K562 (cell line): ENCODE measurements around the gene SDC3. TPM values are rescaled to one million over a fixed set of nuclear protein-coding genes. Genes with fewer than 3 reads are reported as not detected.

Experiments used
- ATAC-seq: fragments of 200-7000 bp; cut with Tn5 transposase; 3 replicates; pipeline ENCODE4 v1.9.1; 2020; ENCODE audit warnings: moderate library complexity
- BruUV-seq: library from RNA; stranded (reverse); fragments of 400-500 nt; replicated peaks from 2 replicates; lab custom pipeline; 2021; lab: Mats Ljungman, UMichigan
- CTCF ChIA-PET: fragments of 300-600 bp; formaldehyde crosslinking; extraction: SDS; loops from one replicate; lab custom pipeline; 2021; ENCODE audit warnings: low intra/inter-chr PET ratio; lab: Yijun Ruan, JAX
- POLR2A ChIA-PET: fragments of 300-600, 350-650 bp; sonication (Branson Sonifier 250); formaldehyde crosslinking; extraction: SDS; loops from one replicate; lab custom pipeline; 2021; ENCODE audit warnings: antibody characterized with exemption, inconsistent platforms; lab: Yijun Ruan, JAX
- DNase-seq, 4 experiments: peaks; one replicate each; pipeline versions ENCODE4 v3.0.0 to v3.0.0-alpha.2; 2011 to 2018; ENCODE audit warnings: low spot score in 3 of 4, mixed read lengths in 3 of 4; ENCODE audit errors: extremely low read depth in 1 of 4
- FAIRE-seq: peaks from 2 replicates; lab custom pipeline; 2011; peaks lifted over from hg19 to GRCh38; lab: Jason Lieb, UNC
- H2AFZ ChIP-seq: 2 replicates; pipeline ENCODE4 v1.6.0; 2011; ENCODE audit warnings: low read depth, low read length, control low read depth, inconsistent platforms
- H3K27ac ChIP-seq: fragments of 200-600 bp; 3 replicates; pipeline ENCODE4 v1.8.0; 2011; ENCODE audit warnings: low read depth, mild to moderate bottlenecking, control low read depth, inconsistent platforms, low read length, moderate library complexity, mixed read lengths; ENCODE audit errors: extremely low read depth
- H3K27me3 ChIP-seq, 2 experiments: fragments of 300-600 bp in 1 of 2; 2 replicates in 1 of 2; 3 replicates in 1 of 2; pipeline versions ENCODE4 v1.6.0 to v1.8.0; 2011; ENCODE audit warnings: inconsistent platforms in 2 of 2, low read length in 2 of 2, mild to moderate bottlenecking in 1 of 2, mixed read lengths in 1 of 2, moderate library complexity in 1 of 2; ENCODE audit not compliant: control insufficient read depth in 2 of 2, insufficient read depth in 2 of 2
- H3K36me3 ChIP-seq: fragments of 300-600 bp; 3 replicates; pipeline ENCODE4 v1.8.0; 2011; ENCODE audit warnings: mild to moderate bottlenecking, low read length, inconsistent platforms; ENCODE audit not compliant: control insufficient read depth, insufficient read depth
- H3K4me1 ChIP-seq, 2 experiments: fragments of 200-600 bp in 1 of 2; replicated peaks in 1 of 2; 2 replicates in 1 of 2; 3 replicates in 1 of 2; pipeline versions ENCODE4 v1.5.1 to v1.8.0; 2011; ENCODE audit warnings: inconsistent platforms in 2 of 2, low read length in 2 of 2, mild to moderate bottlenecking in 1 of 2, mixed read lengths in 1 of 2, moderate library complexity in 1 of 2; ENCODE audit not compliant: control insufficient read depth in 2 of 2, insufficient read depth in 2 of 2
- H3K4me2 ChIP-seq: 2 replicates; pipeline ENCODE4 v1.6.1; 2011; ENCODE audit warnings: low read length, control low read depth, inconsistent platforms, mixed read lengths; ENCODE audit not compliant: insufficient read depth
- H3K4me3 ChIP-seq: fragments of 200-600 bp; sonication (generic), shearing (Covaris generic); 2 replicates; pipeline ENCODE4 v1.5.1; 2016; ENCODE audit warnings: control low read depth, inconsistent platforms
- H3K79me2 ChIP-seq: fragments of 200-600 bp; 3 replicates; pipeline ENCODE4 v1.8.0; 2011; ENCODE audit warnings: low read length, inconsistent platforms; ENCODE audit not compliant: control insufficient read depth, insufficient read depth
- H3K9ac ChIP-seq, 2 experiments: 2 replicates each; pipeline versions ENCODE4 v1.6.0 to v1.6.1; 2011; ENCODE audit warnings: low read depth in 2 of 2, low read length in 2 of 2, control low read depth in 1 of 2, inconsistent platforms in 1 of 2, mild to moderate bottlenecking in 1 of 2, mixed read lengths in 1 of 2; ENCODE audit not compliant: insufficient read depth in 1 of 2
- H3K9me1 ChIP-seq: one replicate; pipeline ENCODE4 v1.6.0; 2011; ENCODE audit warnings: inconsistent platforms, mild to moderate bottlenecking, low read length, moderate library complexity; ENCODE audit not compliant: control insufficient read depth, insufficient read depth
- H3K9me3 ChIP-seq: replicated peaks from 2 replicates; pipeline ENCODE4 v1.5.1; 2011; ENCODE audit warnings: low read depth, low read length, inconsistent platforms; ENCODE audit not compliant: control insufficient read depth, insufficient read depth
- H4K20me1 ChIP-seq: replicated peaks from 2 replicates; pipeline ENCODE4 v1.6.1; 2011; ENCODE audit warnings: low read length, inconsistent platforms, mixed read lengths; ENCODE audit not compliant: control insufficient read depth, insufficient read depth
- BRF1 ChIP-seq: IDR thresholded peaks from 3 replicates; pipeline ENCODE4 v1.6.1; 2011; ENCODE audit warnings: borderline replicate concordance, mild to moderate bottlenecking; ENCODE audit not compliant: insufficient read length; ENCODE audit errors: extremely low read depth
- E2F8 ChIP-seq: fragments of 450-650 bp; IDR thresholded peaks from 2 replicates; pipeline ENCODE4 v1.7.1; 2018; ENCODE audit warnings: mild to moderate bottlenecking, low read depth; ENCODE audit not compliant: partially characterized antibody
- FOXJ2 ChIP-seq: fragments of 200-800 bp; sonication (Bioruptor generic); IDR thresholded peaks from 2 replicates; pipeline ENCODE4 v1.6.1; 2016; ENCODE audit warnings: missing genetic modification characterization, missing compliant biosample characterization
- HOMEZ ChIP-seq: fragments of 250-450 bp; sonication (Bioruptor Pico); IDR thresholded peaks from 2 replicates; pipeline ENCODE4 v1.4.0; 2020; ENCODE audit warnings: mild to moderate bottlenecking, moderate library complexity
- MYNN ChIP-seq, 2 experiments: sonication (generic); formaldehyde crosslinking in 1 of 2; IDR thresholded peaks; 2 replicates each; pipeline versions ENCODE4 v1.5.0 to v1.6.1; 2016 to 2020; ENCODE audit warnings: antibody characterized with exemption in 1 of 2, missing genetic modification reagents in 1 of 2
- POLR2A ChIP-seq: fragments of 450-650 bp; conservative IDR thresholded peaks from 2 replicates; pipeline ENCODE4 v1.6.1; 2016
- POLR2AphosphoS2 ChIP-seq: IDR thresholded peaks from 2 replicates; pipeline ENCODE4 v1.6.1; 2012; ENCODE audit warnings: low read length, improper control_type of control experiment
- POLR2B ChIP-seq: fragments of 450-650 bp; IDR thresholded peaks from 2 replicates; pipeline ENCODE4 v1.6.1; 2018; ENCODE audit warnings: low read depth; ENCODE audit not compliant: partially characterized antibody
- SETDB1 ChIP-seq: IDR thresholded peaks from one replicate; pipeline ENCODE4 v1.6.1; 2012; ENCODE audit warnings: low read length, control low read depth, inconsistent platforms
- SIN3A ChIP-seq, 2 experiments: fragments of 150-350 bp in 1 of 2; IDR thresholded peaks; 2 replicates each; pipeline ENCODE4 v1.6.1; 2011 to 2016; ENCODE audit warnings: borderline replicate concordance in 2 of 2, low read depth in 2 of 2, low read length in 2 of 2, mild to moderate bottlenecking in 2 of 2, moderate library complexity in 2 of 2; ENCODE audit not compliant: control insufficient read depth in 1 of 2
- SUPT5H ChIP-seq: fragments of 450-650 bp; IDR thresholded peaks from 2 replicates; pipeline ENCODE4 v1.6.1; 2016
- TFAP4 ChIP-seq: sonication (generic); formaldehyde crosslinking; IDR thresholded peaks from 2 replicates; pipeline ENCODE4 v1.8.0; 2022; ENCODE audit warnings: missing genetic modification reagents, mild to moderate bottlenecking, moderate library complexity, borderline replicate concordance
- THRB ChIP-seq: fragments of 450-650 bp; formaldehyde crosslinking; conservative IDR thresholded peaks from 2 replicates; pipeline ENCODE4 v1.4.0; 2022; ENCODE audit warnings: mild to moderate bottlenecking, missing genetic modification characterization
- ZFP1 ChIP-seq: fragments of 450-650 bp; formaldehyde crosslinking; IDR thresholded peaks from 2 replicates; pipeline ENCODE4 v1.4.0; 2020; ENCODE audit warnings: mild to moderate bottlenecking, mixed read lengths
- ZNF24 ChIP-seq: fragments of 450-650 bp; IDR thresholded peaks from 2 replicates; pipeline ENCODE4 v1.6.1; 2016
- ZNF717 ChIP-seq: fragments of 250-450 bp; sonication (Bioruptor Pico); IDR thresholded peaks from 2 replicates; pipeline ENCODE4 v1.5.0; 2021
- WGBS: fragments of 100-300 bp; shearing (Covaris generic); methylation state at CpG from one replicate; pipeline ENCODE4 v1.1.6; 2016; ENCODE audit warnings: low coverage, mixed read lengths; ENCODE audit not compliant: insufficient coverage; ENCODE audit errors: missing lambda C conversion rate; 5-methylcytosine and 5-hydroxymethylcytosine counted together
- in situ Hi-C: fragments of 300-500 bp; cut with MboI; formaldehyde crosslinking; loops from 4 replicates; pipeline ENCODE4 v1.15.0; 2018; ENCODE audit warnings: inconsistent platforms, mixed read lengths
- intact Hi-C: fragments of 100-400 bp; cut with micrococcal nuclease; formaldehyde crosslinking; loops from 2 replicates; pipeline ENCODE4 v1.14.2; 2022
- polyA plus RNA-seq, 8 experiments: library from polyadenylated mRNA; depleted of rRNA in 4 of 8; stranded (reverse) in 5 of 8; unstranded in 3 of 8; fragments of >200 nt; fragmentation: Nextera tagmentation in 2 of 8; fragmentation: Illumina TruSeq in 1 of 8; extraction: Ambion mirVana in 2 of 8; extraction: Trizol in 1 of 8; gene quantifications; 2 replicates each; pipeline versions ENCODE4 v1.2.1 to v1.2.3, GENCODE V29; 2011 to 2014; ENCODE audit warnings: inconsistent platforms in 1 of 8, missing spikeins in 1 of 8
- total RNA-seq, 7 experiments: library from RNA; depleted of rRNA in 6 of 7; stranded (reverse); fragments of >200 nt in 6 of 7; fragmentation: Illumina TruSeq in 2 of 7; extraction: Trizol in 2 of 7; gene quantifications; 2 replicates each; pipeline versions ENCODE4 v1.2.1 to v1.2.3, GENCODE V29; 2011 to 2021; ENCODE audit warnings: low replicate concordance in 1 of 7

Gene SDC3
- total and polyA plus RNA-seq, 9 of the 15 experiments (the other 6 are each of a cell fraction or from before 2014, with no cell fraction given) = 0.38 to 44.1 (median 12.1) TPM

GRCh38 chr1:30930631-30931173 lies 22.1 kb upstream of the SDC3 start:
- H2AFZ ChIP-seq = no peak overlapping the region
- WGBS = 69% methylated on average over 6 of the region's 6 CpGs
- H3K27ac ChIP-seq = no peak overlapping the region
- H3K4me1 ChIP-seq = no peaks in the 10 kb centered on the region; a peak in 2 of 5 replicates
- DNase-seq = no peak
- no peak overlapping the region for H3K9ac ChIP-seq
- H3K79me2 ChIP-seq = no peaks in the 10 kb centered on the region
- no peak overlapping the region for H3K4me3 ChIP-seq
- in situ Hi-C loops = no loop called here
- no peak overlapping the region for H3K4me2 ChIP-seq
- peaks cover 43% of the 10 kb centered on the region; the same call in 2 of the 3 replicates for H3K36me3 ChIP-seq
- peak; percentile 10 for ATAC-seq
- H3K9me1 ChIP-seq = no peaks in the 10 kb centered on the region
- H3K27me3 ChIP-seq = no peaks in the 10 kb centered on the region
- no TSS peak for BruUV-seq
- FAIRE-seq = no peak
- no peaks in the 10 kb centered on the region for H3K9me3 ChIP-seq
- POLR2A ChIA-PET = interaction anchor here (0.6 to 1.3 kb wide), 10 partner anchors 12 to 168 kb away, joined by 3 to 5 read pairs (median 3); no protein-coding TSS in a partner anchor
- H4K20me1 ChIP-seq = no peaks in the 10 kb centered on the region; the same call in 1 of the 2 replicates
- intact Hi-C loops = no loop called here
- CTCF ChIA-PET = interaction anchor here (3.6 kb wide), 1 partner anchor 129 kb away, joined by 35 read pairs; no protein-coding TSS in a partner anchor
- TF ChIP-seq ZNF717 (CRISPR knock-in tag) (peak; percentile 53; the same call in 1 of the 2 replicates), THRB (CRISPR knock-in tag) (no peak), SIN3A (IDR thresholded peaks at IDR 0.05; ENCODE audit: borderline replicate concordance in 2 of 2, control insufficient read depth in 1 of 2, low read depth in 2 of 2, low read length in 2 of 2) (peak in 1 of 2 experiments; percentile 73; a peak in 1 of 4 replicates), POLR2AphosphoS2 (peak; percentile 97), SETDB1 (no peak), ZFP1 (CRISPR knock-in tag) (no peak), SUPT5H (peak; percentile 66), ZNF24 (no peak), FOXJ2 (tag) (no peak), POLR2A (peak; percentile 65; the same call in 1 of the 2 replicates), HOMEZ (no peak), POLR2B (peak; percentile 62), BRF1 (no peak), TFAP4 (CRISPR knock-in tag) (0 out of 2 replicates have a peak, but pooled peaks have one; percentile 11), E2F8 (peak; percentile 53), MYNN (IDR thresholded peaks at IDR 0.05) (peak; percentile 73), MYNN (CRISPR knock-in tag; IDR thresholded peaks at IDR 0.05) (no peak)
